ENCODE results near the gene MARVELD1. TPM values are rescaled to one million over a fixed set of nuclear protein-coding genes. Genes with fewer than 3 reads are reported as not detected.

The MARVELD1 gene
- total and polyA plus RNA-seq, 2 of the 13 experiments (the other 11 are each of a cell fraction or from before 2014, with no cell fraction given): not detected

GRCh38 chr10:97736902-97737769 is 23.6 kb downstream of the MARVELD1 start, which contains the start of gene ZFYVE27 (continued):
- TF ChIP-seq ZBTB14 (CRISPR knock-in tag; IDR thresholded peaks at IDR 0.05) (peak; percentile 57; the same call in 1 of the 2 replicates), HOXA9 (CRISPR knock-in tag; IDR thresholded peaks at IDR 0.05; ENCODE audit: borderline replicate concordance) (peak; percentile 94), MXD3 (CRISPR knock-in tag; IDR thresholded peaks at IDR 0.05) (peak; percentile 99), FOSL1 (CRISPR knock-in tag; IDR thresholded peaks at IDR 0.05; ENCODE audit: borderline replicate concordance) (no peak), RXRB (CRISPR knock-in tag; IDR thresholded peaks at IDR 0.05; ENCODE audit: borderline replicate concordance) (peak; percentile 73), ZFP37 (CRISPR knock-in tag; IDR thresholded peaks at IDR 0.05; ENCODE audit: borderline replicate concordance) (peak; percentile 97; the same call in 1 of the 2 replicates), HMG20B (CRISPR knock-in tag; conservative IDR thresholded peaks at IDR 0.05) (peak; percentile 87), ATF7-NPFF (CRISPR knock-in tag; IDR thresholded peaks at IDR 0.05; ENCODE audit: low read depth) (peak; percentile 98), TARDBP (CRISPR knock-in tag; IDR thresholded peaks at IDR 0.05) (peak; percentile 82), ZNF790 (CRISPR knock-in tag; IDR thresholded peaks at IDR 0.05; ENCODE audit: borderline replicate concordance) (peak; percentile 96; the same call in 1 of the 2 replicates), ARHGAP35 (CRISPR knock-in tag; IDR thresholded peaks at IDR 0.05; ENCODE audit: borderline replicate concordance) (peak; percentile 85), MLXIP (CRISPR knock-in tag; IDR thresholded peaks at IDR 0.05; ENCODE audit: borderline replicate concordance) (peak; percentile 66; the same call in 1 of the 2 replicates), ZNF18 (CRISPR knock-in tag; IDR thresholded peaks at IDR 0.05; ENCODE audit: insufficient replicate concordance) (no peak), ZHX1 (CRISPR knock-in tag; IDR thresholded peaks at IDR 0.05; ENCODE audit: low read depth) (peak; percentile 91), MAF1 (CRISPR knock-in tag; IDR thresholded peaks at IDR 0.05; ENCODE audit: borderline replicate concordance) (no peak), SOX5 (CRISPR knock-in tag; IDR thresholded peaks at IDR 0.05; ENCODE audit: borderline replicate concordance) (peak; percentile 65), ATAD3A (CRISPR knock-in tag; IDR thresholded peaks at IDR 0.05) (no peak), RBM22 (optimal IDR thresholded peaks at IDR 0.05; ENCODE audit: low read length) (no peak)

All from HepG2 (cell line).